ENCODE results near the gene TEC. TPM values are rescaled to one million over a fixed set of nuclear protein-coding genes. Genes with fewer than 3 reads are reported as not detected.

The TEC gene
- total and polyA plus RNA-seq, 9 of the 15 experiments (the other 6 are each of a cell fraction or from before 2014, with no cell fraction given) = 5.3 to 14.7 (median 8.8) TPM

DNA sequence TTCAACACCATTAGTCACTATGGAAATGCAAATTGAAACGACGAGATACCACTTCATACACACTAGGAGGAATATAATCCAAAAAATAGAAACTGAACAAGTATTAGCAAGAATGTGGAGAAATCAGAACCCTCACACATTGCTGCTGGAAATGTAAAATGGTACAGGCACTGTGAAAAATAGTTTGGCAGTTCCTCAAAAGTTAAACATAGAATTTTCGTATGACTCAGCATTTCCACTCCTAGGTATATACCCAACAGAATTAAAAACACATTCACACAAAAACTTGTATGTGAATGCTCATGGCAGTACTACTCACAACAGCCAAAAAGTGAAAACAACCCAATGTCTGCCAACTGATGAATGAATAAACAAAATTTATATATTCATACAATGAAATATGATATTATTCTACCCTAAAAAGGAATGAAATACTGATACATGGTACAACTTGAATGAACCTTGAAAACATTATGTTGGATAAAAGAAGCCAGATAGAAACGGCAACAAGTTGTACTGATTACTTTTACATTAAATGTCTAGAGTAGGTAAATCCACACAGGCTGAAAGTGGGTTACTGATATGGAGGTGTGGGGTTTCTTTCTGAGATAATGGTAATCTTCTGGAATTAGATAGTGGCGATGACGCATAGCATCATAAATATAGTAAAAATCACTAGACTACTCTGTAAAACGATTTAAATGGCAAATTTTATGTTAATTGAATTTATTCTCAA is 22.3 kb downstream of the TEC start (continued):
- TF ChIP-seq PTTG1 (tag; IDR thresholded peaks at IDR 0.05; ENCODE audit: low read depth) (no peak), HDGF (IDR thresholded peaks at IDR 0.05) (no peak), NFE2 (IDR thresholded peaks at IDR 0.05; ENCODE audit: low read depth) (peak; percentile 93), ZNF408 (CRISPR knock-in tag; IDR thresholded peaks at IDR 0.05; ENCODE audit: low read depth) (no peak), NCOA1 (IDR thresholded peaks at IDR 0.05; ENCODE audit: low read depth) (no peak), ZNF239 (CRISPR knock-in tag; IDR thresholded peaks at IDR 0.05) (no peak), MTA1 (IDR thresholded peaks at IDR 0.05; ENCODE audit: borderline replicate concordance) (no peak; the same call in 1 of the 2 replicates), TBL1XR1 (IDR thresholded peaks at IDR 0.05; ENCODE audit: low read length in 2 of 2) (no peak), CCNT2 (IDR thresholded peaks at IDR 0.05; ENCODE audit: borderline replicate concordance, extremely low read depth, insufficient read length, low read depth, low read length) (no peak), SNIP1 (IDR thresholded peaks at IDR 0.05; ENCODE audit: low read depth) (no peak), ELF1 (tag; IDR thresholded peaks at IDR 0.05) (no peak)
- TF ChIP-seq, protein P1, sequence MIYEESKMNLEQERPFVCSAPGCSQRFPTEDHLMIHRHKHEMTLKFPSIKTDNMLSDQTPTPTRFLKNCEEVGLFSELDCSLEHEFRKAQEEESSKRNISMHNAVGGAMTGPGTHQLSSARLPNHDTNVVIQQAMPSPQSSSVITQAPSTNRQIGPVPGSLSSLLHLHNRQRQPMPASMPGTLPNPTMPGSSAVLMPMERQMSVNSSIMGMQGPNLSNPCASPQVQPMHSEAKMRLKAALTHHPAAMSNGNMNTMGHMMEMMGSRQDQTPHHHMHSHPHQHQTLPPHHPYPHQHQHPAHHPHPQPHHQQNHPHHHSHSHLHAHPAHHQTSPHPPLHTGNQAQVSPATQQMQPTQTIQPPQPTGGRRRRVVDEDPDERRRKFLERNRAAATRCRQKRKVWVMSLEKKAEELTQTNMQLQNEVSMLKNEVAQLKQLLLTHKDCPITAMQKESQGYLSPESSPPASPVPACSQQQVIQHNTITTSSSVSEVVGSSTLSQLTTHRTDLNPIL (CRISPR knock-in tag; IDR thresholded peaks at IDR 0.05) = no peak
- TF ChIP-seq, protein P2, sequence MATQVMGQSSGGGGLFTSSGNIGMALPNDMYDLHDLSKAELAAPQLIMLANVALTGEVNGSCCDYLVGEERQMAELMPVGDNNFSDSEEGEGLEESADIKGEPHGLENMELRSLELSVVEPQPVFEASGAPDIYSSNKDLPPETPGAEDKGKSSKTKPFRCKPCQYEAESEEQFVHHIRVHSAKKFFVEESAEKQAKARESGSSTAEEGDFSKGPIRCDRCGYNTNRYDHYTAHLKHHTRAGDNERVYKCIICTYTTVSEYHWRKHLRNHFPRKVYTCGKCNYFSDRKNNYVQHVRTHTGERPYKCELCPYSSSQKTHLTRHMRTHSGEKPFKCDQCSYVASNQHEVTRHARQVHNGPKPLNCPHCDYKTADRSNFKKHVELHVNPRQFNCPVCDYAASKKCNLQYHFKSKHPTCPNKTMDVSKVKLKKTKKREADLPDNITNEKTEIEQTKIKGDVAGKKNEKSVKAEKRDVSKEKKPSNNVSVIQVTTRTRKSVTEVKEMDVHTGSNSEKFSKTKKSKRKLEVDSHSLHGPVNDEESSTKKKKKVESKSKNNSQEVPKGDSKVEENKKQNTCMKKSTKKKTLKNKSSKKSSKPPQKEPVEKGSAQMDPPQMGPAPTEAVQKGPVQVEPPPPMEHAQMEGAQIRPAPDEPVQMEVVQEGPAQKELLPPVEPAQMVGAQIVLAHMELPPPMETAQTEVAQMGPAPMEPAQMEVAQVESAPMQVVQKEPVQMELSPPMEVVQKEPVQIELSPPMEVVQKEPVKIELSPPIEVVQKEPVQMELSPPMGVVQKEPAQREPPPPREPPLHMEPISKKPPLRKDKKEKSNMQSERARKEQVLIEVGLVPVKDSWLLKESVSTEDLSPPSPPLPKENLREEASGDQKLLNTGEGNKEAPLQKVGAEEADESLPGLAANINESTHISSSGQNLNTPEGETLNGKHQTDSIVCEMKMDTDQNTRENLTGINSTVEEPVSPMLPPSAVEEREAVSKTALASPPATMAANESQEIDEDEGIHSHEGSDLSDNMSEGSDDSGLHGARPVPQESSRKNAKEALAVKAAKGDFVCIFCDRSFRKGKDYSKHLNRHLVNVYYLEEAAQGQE (IDR thresholded peaks at IDR 0.05; ENCODE audit: borderline replicate concordance) = peak; percentile 13; the same call in 1 of the 2 replicates
- TF ChIP-seq, protein P2 (CRISPR knock-in tag; IDR thresholded peaks at IDR 0.05; ENCODE audit: low read depth) = no peak

All from K562 (cell line).